Thyroid gland (tissue), 4 donors: ENCODE data around the gene AP2B1.

Experiments used
- CTCF ChIP-seq, 6 experiments: fragments of 200-600 bp in 3 of 6; fragments of 450-650 bp in 3 of 6; sonication (generic) in 3 of 6; IDR thresholded peaks; one replicate each; pipeline ENCODE4 v1.5.1; 2016 to 2019; ENCODE audit warnings: antibody characterized with exemption in 6 of 6, mild to moderate bottlenecking in 2 of 6, inconsistent platforms in 1 of 6, moderate library complexity in 1 of 6
- POLR2A ChIP-seq, 2 donors: fragments of 450-650 bp; IDR thresholded peaks; one replicate each; pipeline ENCODE4 v1.6.1; 2017; ENCODE audit warnings: antibody characterized with exemption in 2 of 2, mild to moderate bottlenecking in 2 of 2, moderate library complexity in 1 of 2

- TF ChIP-seq POLR2A (IDR thresholded peaks at IDR 0.05) (no peak), CTCF (IDR thresholded peaks at IDR 0.05) (no peak)
Measured at GRCh38 chr17:35744830-35745229, 157.7 kb downstream of the AP2B1 start.
